Natural killer cell (primary cell): Measurements from ENCODE around the gene CAPN7. TPM values are rescaled to one million over a fixed set of nuclear protein-coding genes. Genes with fewer than 3 reads are reported as not detected.

ENCODE experiments used
- ATAC-seq, 3 donors: fragments of 150-1000 bp in 2 of 3; fragments of 200-7000 bp in 1 of 3; cut with Tn5 transposase; 1 replicate in 1 of 3; 2 replicates in 2 of 3; pipeline ENCODE4 v1.10.0; 2021; ENCODE audit warnings: mild to moderate bottlenecking in 2 of 3, moderate library complexity in 2 of 3
- DNase-seq, 2 donors: peaks; one replicate each; pipeline versions ENCODE4 v3.0.0 to v3.0.0-alpha.2; 2013 to 2021; ENCODE audit warnings: mixed read lengths in 1 of 2
- H3K27ac ChIP-seq: one replicate; pipeline ENCODE4 v1.5.1; 2013; ENCODE audit warnings: mild to moderate bottlenecking, low read length
- H3K27me3 ChIP-seq: one replicate; pipeline ENCODE4 v1.6.1; 2013; ENCODE audit warnings: low read length; ENCODE audit not compliant: control insufficient read depth, insufficient read depth
- H3K36me3 ChIP-seq: one replicate; pipeline ENCODE4 v1.6.1; 2013; ENCODE audit warnings: low read length; ENCODE audit not compliant: control insufficient read depth, insufficient read depth
- H3K4me1 ChIP-seq: one replicate; pipeline ENCODE4 v1.6.1; 2013; ENCODE audit warnings: low read length; ENCODE audit not compliant: control insufficient read depth, insufficient read depth
- H3K4me3 ChIP-seq: one replicate; pipeline ENCODE4 v1.5.1; 2013; ENCODE audit warnings: low read length
- H3K9me3 ChIP-seq: one replicate; pipeline ENCODE4 v1.6.1; 2013; ENCODE audit warnings: low read length; ENCODE audit not compliant: control insufficient read depth, insufficient read depth
- H3K27ac Mint-ChIP-seq, 2 donors: one replicate each; pipeline ENCODE4 v1.8.0; 2022; ENCODE audit warnings: mild to moderate bottlenecking in 2 of 2, mixed read lengths in 2 of 2, moderate library complexity in 1 of 2
- H3K27me3 Mint-ChIP-seq, 2 donors: one replicate each; pipeline ENCODE4 v1.8.0; 2022; ENCODE audit warnings: low read depth in 2 of 2, mixed read lengths in 2 of 2
- H3K36me3 Mint-ChIP-seq: one replicate; pipeline ENCODE4 v1.8.0; 2022; ENCODE audit warnings: mixed read lengths
- H3K4me1 Mint-ChIP-seq, 2 donors: one replicate each; pipeline ENCODE4 v1.8.0; 2022; ENCODE audit warnings: mixed read lengths in 2 of 2
- H3K4me3 Mint-ChIP-seq: one replicate; pipeline ENCODE4 v1.8.0; 2022; ENCODE audit warnings: mild to moderate bottlenecking, moderate library complexity, mixed read lengths
- H3K9me3 Mint-ChIP-seq, 2 donors: one replicate each; pipeline ENCODE4 v1.8.0; 2022; ENCODE audit warnings: mixed read lengths in 2 of 2
- CTCF ChIP-seq: fragments of 200-600 bp; IDR thresholded peaks from one replicate; pipeline ENCODE4 v1.8.0; 2022; ENCODE audit warnings: antibody characterized with exemption
- WGBS: methylation state at CpG from one replicate; pipeline ENCODE4 v1.1.7; 2013; ENCODE audit warnings: missing lambda C conversion rate; ENCODE audit not compliant: insufficient coverage; 5-methylcytosine and 5-hydroxymethylcytosine counted together
- intact Hi-C: fragments of 100-400 bp; cut with micrococcal nuclease; formaldehyde crosslinking; loops from one replicate; pipeline ENCODE4 v1.14.2; 2022
- total RNA-seq, 4 donors: library from RNA; stranded (reverse); fragments of 120-200 nt in 1 of 4; gene quantifications; one replicate each; pipeline versions ENCODE4 v1.2.3 to v1.2.4, GENCODE V29; 2013 to 2022

Gene CAPN7
- total RNA-seq = 10 to 100 TPM; 35.3 to 59.9 (median 52.8) TPM
- total RNA-seq (2013) = 54.8 TPM

GRCh38 chr3:15205934-15206661 is at the start of gene CAPN7:
Gene CAPN7 (plus strand): TSS chr3:15206246. CDS start chr3:15206496, 250 bp downstream.
- H3K36me3 Mint-ChIP-seq = no peaks in the 10 kb centered on the region
- DNase-seq (peak; percentile 97), ATAC-seq (peak; percentile 90 to 98 (median 91))
- no peaks in the 10 kb centered on the region for H3K27me3 Mint-ChIP-seq
- peaks cover 11% of the 10 kb centered on the region for H3K36me3 ChIP-seq
- peak within 1 kb of the TSS; percentile 93 to 96 for H3K27ac Mint-ChIP-seq
- H3K9me3 ChIP-seq = no peaks in the 10 kb centered on the region
- intact Hi-C loops = loop anchor here (1.0 to 10.0 kb wide), 4 partner anchors 63 to 609 kb away; partner anchors contain the start of gene RBSN
- H3K4me1 ChIP-seq = peaks cover 13% of the 10 kb centered on the region
- H3K4me3 ChIP-seq = peak within 1 kb of the TSS; percentile 71
- peak within 1 kb of the TSS; percentile 92 for H3K4me3 Mint-ChIP-seq
- H3K27ac ChIP-seq = peak within 1 kb of the TSS; percentile 88
- H3K27me3 ChIP-seq = no peaks in the 10 kb centered on the region
- peaks cover 24 to 36% of the 10 kb centered on the region in 2 donors for H3K4me1 Mint-ChIP-seq
- WGBS = under 1% methylated on average over 92 of the region's 92 CpGs
- TF ChIP-seq CTCF = peak; percentile 15
- H3K9me3 Mint-ChIP-seq = no peaks in the 10 kb centered on the region

DNA sequence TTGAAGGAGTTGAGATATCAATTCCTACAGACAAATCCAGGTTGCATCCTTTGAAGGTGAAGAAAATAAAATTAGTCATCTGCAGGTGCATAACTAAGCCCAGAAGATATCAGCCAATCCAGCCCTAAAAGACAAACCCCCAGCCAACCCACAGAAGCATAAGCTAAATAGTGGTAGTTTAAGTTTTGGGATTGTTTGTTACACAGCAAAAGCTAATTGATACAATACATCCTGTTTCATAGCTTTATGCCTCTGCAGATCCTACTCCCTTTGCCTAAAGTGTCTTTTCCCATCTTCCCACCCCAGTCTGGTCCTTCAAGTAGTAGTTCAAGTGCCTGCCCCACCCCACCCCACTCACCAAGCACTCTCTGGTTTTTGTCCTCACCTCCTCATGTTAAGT is 48.6 kb upstream of the CAPN7 start:
- peaks cover 30% of the 10 kb centered on the region for H3K27me3 ChIP-seq
- no peaks in the 10 kb centered on the region for H3K36me3 ChIP-seq
- intact Hi-C loops = no loop called here
- H3K4me1 Mint-ChIP-seq = peaks cover 0 to 6% of the 10 kb centered on the region in 2 donors
- no peak overlapping the region for H3K4me3 ChIP-seq
- no peaks in the 10 kb centered on the region for H3K36me3 Mint-ChIP-seq
- no peak overlapping the region for H3K27ac ChIP-seq
- H3K27ac Mint-ChIP-seq = no peak overlapping the region
- peaks cover 35 to 40% of the 10 kb centered on the region in 2 donors for H3K27me3 Mint-ChIP-seq
- DNase-seq (no peak), ATAC-seq (no peak)
- TF ChIP-seq CTCF = no peak
- H3K4me1 ChIP-seq = no peaks in the 10 kb centered on the region
- no peaks in the 10 kb centered on the region for H3K9me3 Mint-ChIP-seq
- H3K4me3 Mint-ChIP-seq = no peak overlapping the region
- H3K9me3 ChIP-seq = peaks cover 6% of the 10 kb centered on the region

DNA sequence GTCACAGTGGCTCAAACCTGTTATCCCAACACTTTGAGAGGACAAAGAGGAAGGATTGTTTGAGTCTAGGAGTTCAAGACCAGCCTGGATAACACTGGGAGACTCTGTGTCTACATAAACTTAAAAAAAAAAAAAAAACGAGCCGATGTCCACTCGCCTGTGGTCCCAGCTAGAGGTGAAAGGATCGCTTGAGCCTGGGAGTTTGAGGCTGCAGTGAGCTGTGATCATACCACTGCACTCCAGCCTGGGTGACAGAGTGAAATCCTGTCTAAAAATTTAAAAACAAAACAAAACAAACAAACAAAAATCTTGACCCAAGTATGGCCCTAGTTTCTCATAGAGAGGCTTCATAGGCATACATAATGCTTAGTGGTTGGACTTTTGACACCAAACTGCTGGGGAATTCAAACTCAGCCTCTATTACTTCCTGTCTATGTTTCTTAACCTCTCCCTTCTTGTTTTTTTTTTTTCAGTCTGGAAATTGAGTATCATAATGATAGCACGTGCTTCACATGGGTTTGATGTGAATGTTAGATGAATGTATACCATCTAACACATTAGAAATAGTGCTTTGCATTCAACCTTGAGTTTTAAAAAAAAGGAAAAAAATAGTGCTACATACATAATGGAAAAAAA is 46.4 kb upstream of the CAPN7 start:
- WGBS = 85% methylated on average over 4 of the region's 5 CpGs
- DNase-seq (peak in 1 of 2 donors; percentile 19), ATAC-seq (peak; percentile 63 to 94 (median 71))
- no peaks in the 10 kb centered on the region for H3K9me3 Mint-ChIP-seq
- no peak for TF ChIP-seq CTCF
- H3K9me3 ChIP-seq = peaks cover 6% of the 10 kb centered on the region
- H3K36me3 Mint-ChIP-seq = no peaks in the 10 kb centered on the region
- H3K27me3 Mint-ChIP-seq = peaks cover 22 to 25% of the 10 kb centered on the region in 2 donors
- H3K27me3 ChIP-seq = peaks cover 17% of the 10 kb centered on the region
- H3K27ac Mint-ChIP-seq = no peak overlapping the region
- H3K4me1 ChIP-seq = no peaks in the 10 kb centered on the region
- no peak overlapping the region for H3K4me3 Mint-ChIP-seq
- intact Hi-C loops = no loop called here
- no peak overlapping the region for H3K4me3 ChIP-seq
- peaks cover 0 to 6% of the 10 kb centered on the region in 2 donors for H3K4me1 Mint-ChIP-seq
- no peak overlapping the region for H3K27ac ChIP-seq
- H3K36me3 ChIP-seq = no peaks in the 10 kb centered on the region
